Spleen (tissue), 11 donors: ENCODE data around the gene TMEM47. TPM values are rescaled to one million over a fixed set of nuclear protein-coding genes. Genes with fewer than 3 reads are reported as not detected.

ENCODE experiments used
- DNase-seq: peaks from one replicate; pipeline ENCODE4 v3.0.0-alpha.2; 2020
- H3K27ac ChIP-seq, 8 donors: fragments of 200-600 bp; sonication (generic) in 7 of 8; 1 replicate in 4 of 8; 2 replicates in 4 of 8; pipeline versions ENCODE4 v1.5.0 to v1.8.0; 2016 to 2021; ENCODE audit warnings: inconsistent platforms in 4 of 8, mild to moderate bottlenecking in 4 of 8, moderate library complexity in 1 of 8
- H3K27me3 ChIP-seq, 7 donors: fragments of 200-600 bp; sonication (generic) in 6 of 7; replicated peaks in 1 of 7; 1 replicate in 4 of 7; 2 replicates in 3 of 7; pipeline versions ENCODE4 v1.5.0 to v1.8.0; 2016 to 2021; ENCODE audit warnings: inconsistent platforms in 3 of 7, mild to moderate bottlenecking in 1 of 7
- H3K36me3 ChIP-seq, 6 donors: fragments of 200-600 bp; sonication (generic) in 5 of 6; 1 replicate in 4 of 6; 2 replicates in 2 of 6; pipeline versions ENCODE4 v1.5.0 to v1.8.0; 2016 to 2021; ENCODE audit warnings: inconsistent platforms in 2 of 6
- H3K4me1 ChIP-seq, 6 donors: fragments of 200-600 bp; sonication (generic) in 5 of 6; 1 replicate in 3 of 6; 2 replicates in 3 of 6; pipeline versions ENCODE4 v1.5.0 to v1.8.0; 2016 to 2021; ENCODE audit warnings: inconsistent platforms in 3 of 6
- H3K4me3 ChIP-seq, 8 donors: fragments of 200-600 bp; sonication (generic) in 7 of 8; 1 replicate in 4 of 8; 2 replicates in 4 of 8; pipeline versions ENCODE4 v1.5.0 to v1.8.0; 2016 to 2021; ENCODE audit warnings: inconsistent platforms in 4 of 8, mild to moderate bottlenecking in 4 of 8, moderate library complexity in 2 of 8
- H3K9me3 ChIP-seq, 8 donors: fragments of 200-600 bp; sonication (generic) in 7 of 8; 1 replicate in 4 of 8; 2 replicates in 4 of 8; pipeline versions ENCODE4 v1.5.0 to v1.8.0; 2016 to 2021; ENCODE audit warnings: inconsistent platforms in 4 of 8
- CTCF ChIP-seq, 11 experiments: fragments of 200-600 bp in 7 of 11; fragments of 450-650 bp in 4 of 11; sonication (generic) in 4 of 11; IDR thresholded peaks in 8 of 11; conservative IDR thresholded peaks in 3 of 11; 1 replicate in 7 of 11; 2 replicates in 4 of 11; pipeline versions ENCODE4 v1.4.0 to v1.8.0; 2016 to 2021; ENCODE audit warnings: antibody characterized with exemption in 11 of 11, inconsistent platforms in 4 of 11, mild to moderate bottlenecking in 1 of 11
- POLR2A ChIP-seq, 3 donors: fragments of 450-650 bp; IDR thresholded peaks; one replicate each; pipeline ENCODE4 v1.5.1; 2017; ENCODE audit warnings: antibody characterized with exemption in 3 of 3, mild to moderate bottlenecking in 1 of 3
- POLR2AphosphoS5 ChIP-seq, 3 donors: sonication (generic); formaldehyde crosslinking; IDR thresholded peaks; one replicate each; pipeline ENCODE4 v1.5.1; 2017; ENCODE audit warnings: antibody characterized with exemption in 3 of 3
- WGBS, 5 donors: extraction: QIAGEN DNeasy Blood & Tissue Kit in 3 of 5; methylation state at CpG; one replicate each; pipeline versions ENCODE4 v1.1.5 to v1.1.7; 2013 to 2018; 5-methylcytosine and 5-hydroxymethylcytosine counted together
- intact Hi-C: fragments of 100-400 bp; cut with DNase I; formaldehyde crosslinking; loops from one replicate; pipeline ENCODE4 v1.15.0; 2023; ENCODE audit warnings: low total_unique reads
- polyA plus RNA-seq, 3 donors: library from polyadenylated mRNA; stranded (reverse); fragments of 200-250 nt; gene quantifications; one replicate each; pipeline ENCODE4 v1.2.1, GENCODE V29; 2013
- total RNA-seq, 7 donors: library from RNA; depleted of rRNA in 3 of 7; stranded (reverse); fragments of >200 nt in 3 of 7; fragmentation: NEBNext Ultra II Directional in 4 of 7; extraction: Animal tissue kit (Norgen Biotek cat#: 25700) in 4 of 7; gene quantifications; one replicate each; pipeline versions ENCODE4 v1.1.0 to v1.2.1, GENCODE V29; 2016 to 2021
- donor health status: healthy with polysubstance abuse.
- donor health status: DM: no; HTN: no; CAD: no; lungs with moderate emphysema.
- donor health status: DM: no; HTN: no; CAD: no.
- donor health status: Bipolar disorder and iron deficiency.
- donor health status: healthy.
- donor health status: DM: no; HTN: no; CAD: no.
- donor health status: DM: yes; HTN: yes; CAD: no.

TMEM47 gene
- total and polyA plus RNA-seq, 10 donors: 1.3 to 11.1 (median 5.2) TPM

- H3K27ac ChIP-seq: peak overlapping the region in 1 of 8 donors; percentile 11
- 3 to 44% (median 6%) methylated on average over 8 to 13 of the region's 13 CpGs for WGBS, 5 donors
These were observed 613 bp upstream of the TMEM47 start for GRCh38 chrX:34657726-34658070.

GRCh38 chrX:34656467-34656841 is 631 bp downstream of the TMEM47 start:
- H3K36me3 ChIP-seq: no peaks in the 10 kb centered on the region
- peaks cover 0 to 40% (median 13%) of the 10 kb centered on the region in 7 donors for H3K27me3 ChIP-seq
- intact Hi-C loops: no loop called here
- no peaks in the 10 kb centered on the region for H3K9me3 ChIP-seq
- WGBS, 5 donors: 1 to 44% (median 7%) methylated on average over 7 to 27 of the region's 27 CpGs
- TF ChIP-seq CTCF (IDR thresholded peaks at IDR 0.05 in 8 of 11, conservative IDR thresholded peaks at IDR 0.05 in 3 of 11) (no peak), POLR2A (IDR thresholded peaks at IDR 0.05) (no peak), POLR2AphosphoS5 (IDR thresholded peaks at IDR 0.05) (no peak)
- H3K4me3 ChIP-seq: peak overlapping the region; percentile 8 to 61 (median 32)
- DNase-seq: no peak
- H3K4me1 ChIP-seq: no peaks in the 10 kb centered on the region
- peak overlapping the region in 4 of 8 donors; percentile 36 to 51 (median 42) for H3K27ac ChIP-seq

More at GRCh38 chrX:34657726-34658070, 613 bp upstream of the TMEM47 start:
- DNase-seq: no peak
- Histone ChIP-seq H3K9me3 (no peaks in the 10 kb centered on the region), H3K4me1 (no peaks in the 10 kb centered on the region), H3K36me3 (no peaks in the 10 kb centered on the region), H3K27me3 (peaks cover 0 to 40% (median 13%) of the 10 kb centered on the region in 7 donors), H3K4me3 (peak overlapping the region; percentile 4 to 61 (median 31))
- TF ChIP-seq CTCF (IDR thresholded peaks at IDR 0.05 in 8 of 11, conservative IDR thresholded peaks at IDR 0.05 in 3 of 11): no peak
- no peak for TF ChIP-seq POLR2AphosphoS5 (IDR thresholded peaks at IDR 0.05)
- no peak for TF ChIP-seq POLR2A (IDR thresholded peaks at IDR 0.05)
- intact Hi-C loops: no loop called here

- Histone ChIP-seq H3K4me1 (no peaks in the 10 kb centered on the region), H3K9me3 (no peaks in the 10 kb centered on the region), H3K36me3 (no peaks in the 10 kb centered on the region), H3K4me3 (peak overlapping the region in 6 of 8 donors; percentile 8 to 61 (median 30)), H3K27ac (peak overlapping the region in 3 of 8 donors; percentile 36 to 51 (median 49)), H3K27me3 (peaks cover 0 to 40% (median 9%) of the 10 kb centered on the region in 7 donors)
- no peak for DNase-seq
- TF ChIP-seq CTCF (IDR thresholded peaks at IDR 0.05 in 8 of 11, conservative IDR thresholded peaks at IDR 0.05 in 3 of 11) (no peak), POLR2A (IDR thresholded peaks at IDR 0.05) (no peak), POLR2AphosphoS5 (IDR thresholded peaks at IDR 0.05) (no peak)
- WGBS, 5 donors: 3 to 29% (median 3%) methylated on average over 23 to 25 of the region's 25 CpGs
- intact Hi-C loops: no loop called here
These were observed 1.3 kb downstream of the TMEM47 start for GRCh38 chrX:34655501-34656455.
